HG02588 (cell line): ENCODE measurements around the gene TMX4.
"Not testable (repeated sequence)": the region's sequence is repeated elsewhere in the genome, so short reads cannot be mapped to it uniquely, and the experiment has no call there.

Experiments used
- ATAC-seq: cut with Tn5 transposase; IDR thresholded peaks from one replicate; pipeline ENCODE4 v1.9.1; 2021; ENCODE audit warnings: mild to moderate bottlenecking, moderate library complexity; ENCODE audit not compliant: unreplicated experiment

TMX4 gene

GRCh38 chr20:8019246-8019997 lies at the start of gene TMX4:
Gene TMX4, minus strand, starts transcription at chr20:8019761. Its CDS starts 148 bp downstream, at chr20:8019613.
- ATAC-seq, result peak; percentile 87

DNA sequence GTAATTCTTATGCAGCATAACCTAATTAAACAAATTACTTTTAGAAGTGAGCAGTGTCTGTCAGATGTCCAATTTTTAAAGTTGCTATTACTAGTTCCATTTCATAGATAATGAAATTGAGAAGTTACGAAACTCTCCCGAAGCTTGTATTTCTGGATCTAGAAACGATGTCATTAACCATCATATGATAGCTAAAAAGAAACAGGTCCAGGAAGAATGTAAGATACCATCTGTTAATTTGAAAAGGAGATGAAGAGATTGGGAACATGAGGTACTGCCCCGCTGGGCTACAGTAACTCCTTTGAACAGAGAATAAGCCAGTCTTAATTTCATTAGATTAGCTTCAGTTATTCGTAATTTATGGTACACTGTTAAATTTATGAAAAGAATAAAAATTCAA lies 47.5 kb upstream of the TMX4 start:
- no peak for ATAC-seq

DNA sequence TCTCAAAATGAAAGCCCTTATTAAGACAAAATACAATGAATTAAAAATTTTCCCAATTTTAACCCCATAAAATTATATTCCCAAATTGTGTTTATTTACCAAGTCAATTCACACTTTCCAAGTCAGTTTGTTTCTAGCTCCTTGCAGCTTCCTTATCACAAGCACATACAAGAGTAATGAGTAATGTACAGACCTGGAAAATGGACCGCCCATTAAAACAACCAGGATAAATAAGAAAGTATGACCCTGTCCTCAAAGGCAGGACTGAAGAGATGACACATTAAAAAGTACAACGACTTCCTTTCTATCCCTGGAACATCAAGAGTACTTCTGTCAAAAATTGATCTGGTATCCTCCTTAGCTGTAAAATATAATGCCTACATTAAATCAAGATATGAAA lies 47.1 kb upstream of the TMX4 start:
- ATAC-seq, result no peak

GRCh38 chr20:8065691-8066090 lies 46.1 kb upstream of the TMX4 start:
- no peak for ATAC-seq

DNA sequence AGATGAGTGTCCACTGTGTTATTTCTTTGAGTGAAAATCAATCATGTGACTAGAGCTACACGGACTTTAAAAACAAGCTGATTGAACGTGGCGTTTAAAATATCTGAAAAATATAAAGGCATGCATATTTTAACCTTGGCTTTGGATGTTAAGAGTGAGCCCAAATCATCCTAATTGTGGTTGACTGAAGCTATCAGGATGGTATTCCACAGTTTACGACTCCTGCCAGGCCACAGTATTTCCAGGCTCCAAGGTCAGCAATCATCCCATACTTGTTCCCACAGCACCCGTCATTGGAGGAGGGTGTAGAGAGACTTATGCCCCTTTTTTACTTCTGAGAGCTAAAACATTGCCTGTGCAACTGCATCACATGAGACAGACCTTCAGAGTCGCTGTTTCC lies 43.2 kb upstream of the TMX4 start:
- no peak for ATAC-seq

- no peak for ATAC-seq
Observed at GRCh38 chr20:8061861-8062518, 42.4 kb upstream of the TMX4 start.

GRCh38 chr20:8060977-8061376 lies 41.4 kb upstream of the TMX4 start:
- ATAC-seq, result no peak

- no peak for ATAC-seq
Observed at GRCh38 chr20:8057871-8058270, 38.3 kb upstream of the TMX4 start.

- no peak for ATAC-seq
Observed at GRCh38 chr20:8055096-8055495, 35.5 kb upstream of the TMX4 start.

GRCh38 chr20:8050157-8050837 lies 30.7 kb upstream of the TMX4 start:
- ATAC-seq, result no peak

DNA sequence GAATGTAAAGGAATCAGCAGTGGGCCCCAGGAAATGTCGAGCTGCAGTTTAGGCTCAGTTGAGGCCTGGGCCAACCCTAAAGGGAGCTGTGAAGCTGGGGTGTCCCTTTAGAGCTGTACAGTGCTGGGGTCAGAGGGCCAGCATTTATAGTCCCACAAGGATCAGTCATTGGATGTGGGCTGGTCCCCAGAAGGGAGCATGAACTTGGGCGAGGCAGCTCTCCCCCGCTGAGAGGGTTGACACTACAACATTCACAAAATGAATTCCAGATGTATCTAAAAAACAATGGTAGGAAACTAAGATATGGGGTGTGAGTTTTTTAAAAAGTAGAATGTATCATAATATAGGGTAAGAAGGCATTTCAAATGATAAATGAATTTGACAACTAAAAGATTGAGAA lies 29.7 kb upstream of the TMX4 start:
- ATAC-seq, result no peak

- ATAC-seq, result no peak
Observed at GRCh38 chr20:8045946-8046345, 26.4 kb upstream of the TMX4 start.

GRCh38 chr20:8043687-8044282 lies 24.2 kb upstream of the TMX4 start:
- ATAC-seq, result no peak

DNA sequence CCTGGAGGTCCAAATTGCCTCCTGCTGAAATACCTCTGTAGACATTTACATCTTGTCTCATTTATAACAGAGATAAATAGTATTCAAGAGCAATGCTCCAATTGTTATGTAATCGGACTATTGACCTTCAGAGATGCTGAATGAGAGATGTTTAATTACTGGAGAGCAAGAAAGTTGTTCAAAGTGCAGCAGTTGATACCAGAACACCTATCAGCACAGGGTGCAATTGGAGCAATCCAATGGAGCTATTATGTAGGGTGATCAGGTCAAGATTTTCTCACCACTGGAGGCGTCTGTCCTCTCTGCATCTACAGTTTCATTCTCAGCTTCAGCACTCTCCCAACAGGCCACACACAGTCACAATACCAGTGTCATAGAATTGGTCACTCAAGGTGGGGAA lies 19.5 kb upstream of the TMX4 start:
- ATAC-seq, result no peak

DNA sequence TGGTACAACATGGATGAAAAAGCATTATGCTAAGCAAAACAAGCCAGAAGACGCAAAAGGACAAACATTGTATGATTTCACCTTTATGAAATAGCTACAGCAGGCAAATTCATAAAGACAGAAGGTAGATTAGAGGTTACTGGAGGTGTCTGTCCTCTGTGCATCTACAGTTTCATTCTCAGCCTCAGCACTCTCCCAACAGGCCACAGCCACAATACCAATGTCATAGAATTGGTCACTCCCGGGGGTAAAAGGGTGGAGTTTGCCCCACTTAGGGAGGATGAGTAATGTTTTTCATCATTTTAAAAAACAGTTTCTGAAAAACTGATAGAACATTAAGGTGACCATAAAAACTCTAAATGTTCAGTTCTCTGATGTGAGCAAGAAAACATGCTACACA lies 17.2 kb upstream of the TMX4 start:
- no peak for ATAC-seq

DNA sequence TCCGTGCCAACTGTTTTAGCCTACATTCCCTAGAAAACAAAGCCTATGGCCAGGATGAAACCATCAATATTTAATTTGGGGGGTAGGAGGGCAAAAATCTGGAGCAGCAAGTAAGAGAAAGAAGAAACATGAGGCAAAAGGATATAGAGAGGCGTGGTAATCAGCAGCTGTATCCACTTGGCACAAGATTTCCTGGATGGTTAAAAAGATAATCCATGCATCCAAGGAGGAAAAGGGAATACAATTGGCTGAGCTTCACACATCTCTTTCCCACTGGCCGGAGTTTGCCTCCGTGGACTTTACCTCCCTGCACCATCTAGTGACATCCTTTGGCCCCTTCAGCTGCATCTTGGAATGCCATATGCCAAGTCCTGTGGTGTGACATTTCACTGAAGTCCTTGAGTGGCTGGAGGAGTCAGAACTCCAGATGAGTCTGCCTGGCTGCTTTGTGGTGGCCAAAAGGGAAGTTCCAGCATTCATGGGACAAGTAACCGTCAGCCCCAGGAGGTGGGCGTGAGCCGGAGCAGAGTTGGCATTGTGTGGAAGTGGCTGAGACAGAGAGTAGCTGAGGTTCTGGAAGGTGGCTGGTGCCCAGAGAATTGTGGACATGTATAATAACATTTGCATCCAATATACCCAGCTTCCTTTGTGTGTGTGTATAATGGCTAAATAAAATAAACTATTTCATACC lies 13.7 kb upstream of the TMX4 start:
- no peak for ATAC-seq

- no peak for ATAC-seq
Observed at GRCh38 chr20:8032499-8032898, 12.9 kb upstream of the TMX4 start.

DNA sequence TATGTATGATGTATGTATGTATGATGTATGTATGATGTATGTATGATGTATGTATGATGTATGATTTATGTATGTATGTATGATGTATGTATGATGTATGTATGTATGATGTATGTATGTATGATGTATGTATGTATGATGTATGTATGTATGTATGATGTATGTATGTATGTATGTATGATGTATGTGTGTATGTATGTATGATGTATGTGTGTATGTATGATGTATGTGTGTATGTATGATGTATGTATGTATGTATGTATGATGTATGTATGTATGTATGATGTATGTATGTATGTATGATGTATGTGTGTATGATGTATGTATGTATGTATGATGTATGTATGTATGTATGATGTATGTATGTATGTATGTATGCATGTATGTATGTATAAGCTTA lies 12.0 kb upstream of the TMX4 start:
- ATAC-seq, result not testable (repeated sequence)

DNA sequence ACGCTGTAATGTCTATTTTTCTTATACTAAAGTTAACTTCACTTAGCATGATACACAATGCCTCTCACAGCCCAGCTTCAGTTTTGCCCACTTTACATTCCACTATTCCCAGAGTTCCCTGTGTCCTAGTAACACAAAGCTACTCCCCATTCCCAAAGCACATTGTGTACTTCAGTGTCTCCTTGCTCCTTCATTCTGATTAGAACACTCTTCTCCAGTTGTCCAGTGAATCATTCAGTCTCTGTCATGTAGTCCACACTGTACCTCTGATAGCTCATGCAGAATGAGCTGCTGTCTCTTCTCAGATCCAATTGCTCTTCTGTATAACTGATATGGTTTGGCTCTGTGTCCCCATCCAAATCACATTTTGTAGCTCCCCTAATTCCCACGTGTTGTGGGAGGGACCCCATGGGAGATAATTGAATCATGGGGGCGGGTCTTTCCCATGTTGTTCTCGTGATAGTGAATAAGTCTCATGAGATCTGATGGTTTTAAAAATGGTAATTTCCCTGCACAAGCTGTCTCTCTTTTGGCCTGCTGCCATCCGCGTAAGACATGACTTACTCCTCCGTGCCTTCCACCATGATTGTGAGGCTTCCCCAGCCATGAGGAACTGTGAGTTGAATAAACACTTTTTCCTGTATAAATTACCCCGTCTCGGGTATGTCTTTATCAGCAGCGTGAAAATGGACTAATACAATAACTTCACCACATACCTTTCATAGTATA lies 2.1 kb upstream of the TMX4 start:
- no peak for ATAC-seq

DNA sequence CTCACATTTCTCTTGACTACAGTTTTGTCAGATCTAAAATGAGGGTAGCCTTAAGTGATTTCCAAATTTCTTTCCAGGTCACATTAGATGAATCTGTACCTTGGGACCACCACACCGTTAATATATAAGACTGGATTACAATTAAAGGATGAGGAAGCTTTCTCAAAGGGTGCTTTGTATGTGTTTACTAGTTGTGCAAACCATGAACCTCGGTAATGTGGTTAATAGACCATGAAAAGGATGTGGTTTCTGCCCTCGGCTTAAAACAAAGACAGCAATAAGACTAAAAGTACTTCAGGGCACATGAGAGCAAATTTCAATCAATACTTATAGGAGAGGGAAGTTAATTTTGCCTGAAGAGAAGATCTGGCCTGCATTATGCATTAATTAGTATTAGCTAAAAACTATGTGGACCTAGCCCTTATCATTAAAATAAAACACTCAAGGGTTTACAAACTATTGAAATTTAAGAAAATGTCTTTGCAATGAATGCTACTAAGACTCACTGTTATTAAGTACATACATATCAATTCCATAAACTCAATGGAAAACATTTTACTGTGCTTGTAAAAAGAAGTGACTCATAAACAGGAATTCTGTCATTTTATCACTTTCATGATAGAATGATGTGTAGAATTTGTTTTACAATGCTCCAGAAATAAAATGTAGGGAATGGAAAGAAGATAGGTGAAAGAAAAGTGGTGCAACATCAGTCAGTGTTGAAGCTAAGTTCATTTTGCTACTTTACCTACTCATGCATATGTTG lies 936 bp upstream of the TMX4 start:
- ATAC-seq, result peak; percentile 32
